Gastroesophageal sphincter (tissue), 4 donors: ENCODE results near the gene FAM168A. TPM values are rescaled to one million over a fixed set of nuclear protein-coding genes. Genes with fewer than 3 reads are reported as not detected.

Experiments
- ATAC-seq: fragments of 150-250 bp; one replicate; pipeline ENCODE4 v1.9.1; 2016; ENCODE audit warnings: mild to moderate bottlenecking, moderate library complexity
- H3K27ac ChIP-seq, 4 donors: fragments of 200-600 bp; sonication (generic) in 3 of 4; 1 replicate in 3 of 4; 2 replicates in 1 of 4; pipeline ENCODE4 v1.5.1; 2016 to 2019
- H3K27me3 ChIP-seq: fragments of 200-600 bp; sonication (generic); one replicate; pipeline ENCODE4 v1.5.1; 2019
- H3K36me3 ChIP-seq, 2 donors: fragments of 200-600 bp; sonication (generic); one replicate each; pipeline ENCODE4 v1.5.1; 2019; ENCODE audit warnings: control low read depth in 1 of 2
- H3K4me1 ChIP-seq, 3 donors: fragments of 200-600 bp; sonication (generic); 1 replicate in 2 of 3; 2 replicates in 1 of 3; pipeline ENCODE4 v1.5.1; 2016 to 2019; ENCODE audit warnings: control low read depth in 2 of 3
- H3K4me3 ChIP-seq, 2 donors: fragments of 200-600 bp; sonication (generic); one replicate each; pipeline ENCODE4 v1.5.1; 2019; ENCODE audit warnings: mild to moderate bottlenecking in 1 of 2, moderate library complexity in 1 of 2
- H3K9me3 ChIP-seq, 3 donors: fragments of 200-600 bp; sonication (generic); one replicate each; pipeline ENCODE4 v1.5.1; 2017 to 2019; ENCODE audit warnings: control low read depth in 2 of 3
- EP300 ChIP-seq: sonication (generic); formaldehyde crosslinking; IDR thresholded peaks from one replicate; pipeline ENCODE4 v1.6.1; 2017; ENCODE audit warnings: antibody characterized with exemption, mild to moderate bottlenecking
- POLR2A ChIP-seq, 2 donors: fragments of 450-650 bp; IDR thresholded peaks; one replicate each; pipeline ENCODE4 v1.6.1; 2017; ENCODE audit warnings: antibody characterized with exemption in 2 of 2, mild to moderate bottlenecking in 2 of 2, moderate library complexity in 1 of 2
- POLR2AphosphoS5 ChIP-seq: sonication (generic); formaldehyde crosslinking; IDR thresholded peaks from one replicate; pipeline ENCODE4 v1.6.1; 2017; ENCODE audit warnings: antibody characterized with exemption
- WGBS, 2 donors: methylation state at CpG; one replicate each; pipeline ENCODE4 v1.1.5; 2018; ENCODE audit warnings: low coverage in 1 of 2; 5-methylcytosine and 5-hydroxymethylcytosine counted together
- total RNA-seq, 4 donors: library from RNA; depleted of rRNA; stranded (reverse); fragments of >200 nt; gene quantifications; one replicate each; pipeline ENCODE4 v1.1.0, GENCODE V29; 2016
- TF ChIP-seq, protein P1 (sequence below), 4 experiments: fragments of 200-600 bp in 2 of 4; fragments of 450-650 bp in 2 of 4; sonication (generic) in 1 of 4; IDR thresholded peaks; one replicate each; pipeline ENCODE4 v1.5.1; 2017 to 2019; ENCODE audit warnings: antibody characterized with exemption in 4 of 4, mild to moderate bottlenecking in 2 of 4, moderate library complexity in 2 of 4

FAM168A gene
- total RNA-seq, 4 donors from 2014 or later, result 27.5 to 51.8 (median 42.0) TPM

DNA sequence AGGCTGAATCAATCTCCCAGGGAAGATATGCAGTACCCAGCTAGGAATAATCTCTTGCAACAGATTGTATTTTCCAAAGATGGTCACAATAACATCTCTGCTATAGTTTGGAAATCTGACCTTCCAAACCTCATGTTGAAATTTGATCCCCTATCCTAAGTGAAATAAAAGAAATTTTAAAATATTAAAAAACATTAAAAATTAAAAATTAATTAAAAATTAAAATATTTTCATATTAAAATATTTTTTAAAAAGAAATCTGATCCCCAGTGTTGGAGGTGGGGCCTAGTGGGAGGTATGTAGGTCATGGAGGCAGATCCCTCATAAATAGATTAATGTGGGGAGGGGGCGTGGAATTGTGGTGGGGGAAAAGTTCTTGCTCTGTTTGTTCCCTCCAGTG lies 79.7 kb downstream of the FAM168A start:
- Histone ChIP-seq H3K27ac (no peak overlapping the region), H3K36me3 (peaks cover 0 to 4% of the 10 kb centered on the region in 2 donors), H3K27me3 (no peaks in the 10 kb centered on the region), H3K4me3 (no peak overlapping the region), H3K9me3 (no peaks in the 10 kb centered on the region), H3K4me1 (no peaks in the 10 kb centered on the region)
- no peak for TF ChIP-seq POLR2AphosphoS5
- no peak for TF ChIP-seq EP300
- TF ChIP-seq POLR2A (IDR thresholded peaks at IDR 0.05), result no peak
- TF ChIP-seq, protein P1, sequence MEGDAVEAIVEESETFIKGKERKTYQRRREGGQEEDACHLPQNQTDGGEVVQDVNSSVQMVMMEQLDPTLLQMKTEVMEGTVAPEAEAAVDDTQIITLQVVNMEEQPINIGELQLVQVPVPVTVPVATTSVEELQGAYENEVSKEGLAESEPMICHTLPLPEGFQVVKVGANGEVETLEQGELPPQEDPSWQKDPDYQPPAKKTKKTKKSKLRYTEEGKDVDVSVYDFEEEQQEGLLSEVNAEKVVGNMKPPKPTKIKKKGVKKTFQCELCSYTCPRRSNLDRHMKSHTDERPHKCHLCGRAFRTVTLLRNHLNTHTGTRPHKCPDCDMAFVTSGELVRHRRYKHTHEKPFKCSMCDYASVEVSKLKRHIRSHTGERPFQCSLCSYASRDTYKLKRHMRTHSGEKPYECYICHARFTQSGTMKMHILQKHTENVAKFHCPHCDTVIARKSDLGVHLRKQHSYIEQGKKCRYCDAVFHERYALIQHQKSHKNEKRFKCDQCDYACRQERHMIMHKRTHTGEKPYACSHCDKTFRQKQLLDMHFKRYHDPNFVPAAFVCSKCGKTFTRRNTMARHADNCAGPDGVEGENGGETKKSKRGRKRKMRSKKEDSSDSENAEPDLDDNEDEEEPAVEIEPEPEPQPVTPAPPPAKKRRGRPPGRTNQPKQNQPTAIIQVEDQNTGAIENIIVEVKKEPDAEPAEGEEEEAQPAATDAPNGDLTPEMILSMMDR (IDR thresholded peaks at IDR 0.05), result no peak
- no peak for ATAC-seq
- 100% methylated on average over 1 of the region's 1 CpG; no CpG with 5 or more reads in 1 of the 2 donors for WGBS, 2 donors

DNA sequence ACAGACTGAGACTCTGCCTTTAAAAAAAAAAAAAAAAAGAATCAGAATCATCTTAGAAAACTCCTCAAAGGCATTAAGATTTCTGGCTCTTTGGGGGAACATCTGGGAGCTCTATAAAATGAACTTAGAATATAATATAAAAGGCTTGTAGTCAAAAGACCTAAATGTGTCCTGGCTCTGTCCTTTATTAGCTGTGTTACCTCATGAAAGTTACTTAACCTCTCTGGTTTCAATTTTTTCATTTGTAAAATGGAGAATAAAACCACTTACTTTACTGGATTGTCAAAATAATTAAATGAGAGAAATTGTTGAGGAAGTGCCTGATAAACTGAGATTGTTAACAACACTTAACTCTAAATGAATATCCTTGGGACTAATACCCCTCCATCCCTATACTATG lies 81.8 kb downstream of the FAM168A start:
- H3K36me3 ChIP-seq, result peaks cover 0 to 4% of the 10 kb centered on the region in 2 donors
- ATAC-seq, result no peak
- H3K4me1 ChIP-seq, result no peaks in the 10 kb centered on the region
- no peaks in the 10 kb centered on the region for H3K9me3 ChIP-seq
- no peak for TF ChIP-seq POLR2A (IDR thresholded peaks at IDR 0.05)
- TF ChIP-seq, protein P1 (IDR thresholded peaks at IDR 0.05), result no peak
- no peak for TF ChIP-seq POLR2AphosphoS5
- TF ChIP-seq EP300, result no peak
- no peak overlapping the region for H3K27ac ChIP-seq
- H3K4me3 ChIP-seq, result no peak overlapping the region
- no peaks in the 10 kb centered on the region for H3K27me3 ChIP-seq

DNA sequence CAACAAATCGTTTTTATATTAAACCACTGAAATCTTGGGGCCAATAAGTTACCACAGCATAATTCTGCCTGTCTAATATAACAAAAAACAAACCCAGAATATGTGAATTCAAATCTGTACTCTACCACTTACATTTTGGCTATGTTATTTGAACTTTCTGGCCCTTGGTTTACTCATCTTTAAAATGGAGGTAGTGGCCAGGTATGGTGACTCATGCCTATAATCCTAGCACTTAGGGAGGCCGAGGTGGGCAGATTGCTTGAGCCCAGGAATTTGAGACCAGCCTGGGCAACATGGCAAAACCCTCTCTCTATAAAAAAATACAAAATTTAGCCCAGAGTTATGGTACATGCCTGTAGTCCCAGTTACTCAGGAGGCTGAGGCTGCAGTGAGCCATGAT lies 84.2 kb downstream of the FAM168A start:
- no peak for ATAC-seq
- H3K36me3 ChIP-seq, result peaks cover 0 to 4% of the 10 kb centered on the region in 2 donors
- no peaks in the 10 kb centered on the region for H3K4me1 ChIP-seq
- H3K27ac ChIP-seq, result no peak overlapping the region
- TF ChIP-seq EP300 (no peak), POLR2AphosphoS5 (no peak), POLR2A (IDR thresholded peaks at IDR 0.05) (no peak)
- TF ChIP-seq, protein P1 (IDR thresholded peaks at IDR 0.05), result no peak
- H3K4me3 ChIP-seq, result no peak overlapping the region
- H3K27me3 ChIP-seq, result no peaks in the 10 kb centered on the region
- WGBS, 2 donors, result 69 to 75% methylated on average over 2 of the region's 2 CpGs
- H3K9me3 ChIP-seq, result no peaks in the 10 kb centered on the region

DNA sequence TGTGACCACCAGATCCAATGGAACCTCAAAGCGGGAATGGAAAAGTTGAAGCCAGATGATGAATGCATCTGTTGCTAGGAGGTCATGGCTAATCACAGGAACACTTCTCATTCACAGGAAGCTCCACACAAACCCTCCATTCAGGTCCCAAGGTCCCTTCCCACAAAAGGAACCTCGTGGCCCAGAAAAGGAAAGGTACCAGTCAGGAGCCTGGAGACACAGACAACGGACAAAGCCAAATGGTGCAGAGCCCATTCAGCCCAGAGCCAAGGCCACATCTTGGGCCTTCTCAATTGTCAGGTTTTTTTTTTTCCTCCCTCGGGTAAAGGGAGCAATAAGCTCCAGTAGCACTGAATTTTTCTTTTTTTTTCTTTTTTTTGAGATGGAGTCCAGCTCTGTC lies 87.0 kb downstream of the FAM168A start:
- Histone ChIP-seq H3K27me3 (no peaks in the 10 kb centered on the region), H3K9me3 (no peaks in the 10 kb centered on the region), H3K36me3 (peaks cover 0 to 4% of the 10 kb centered on the region in 2 donors), H3K4me1 (no peaks in the 10 kb centered on the region), H3K27ac (no peak overlapping the region), H3K4me3 (no peak overlapping the region)
- no peak for ATAC-seq
- no peak for TF ChIP-seq EP300
- WGBS, 2 donors, result 75% methylated on average over 1 to 4 of the region's 4 CpGs

DNA sequence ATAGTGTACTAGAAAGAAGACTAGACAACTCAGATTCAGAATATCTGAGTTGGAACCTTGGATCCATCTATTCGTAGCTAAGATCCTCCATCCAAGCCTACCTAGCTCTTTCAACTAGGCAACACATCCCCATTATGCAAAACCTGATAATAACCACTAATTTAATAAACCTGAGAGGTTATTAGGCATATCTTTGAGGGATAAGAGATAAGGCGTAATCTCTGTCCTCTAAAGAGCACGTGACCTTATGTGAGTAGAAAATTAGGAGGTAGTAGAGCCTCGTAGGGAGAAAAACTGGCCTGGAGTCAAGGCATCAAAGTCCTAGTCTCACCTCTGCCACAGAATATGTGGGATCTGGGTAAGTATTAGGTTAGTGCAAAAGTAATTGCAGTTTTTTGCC lies 87.8 kb downstream of the FAM168A start:
- ATAC-seq, result no peak
- no peaks in the 10 kb centered on the region for H3K27me3 ChIP-seq
- WGBS, 2 donors, result 93% methylated on average over 4 of the region's 4 CpGs

More for the DNA sequence above, 87.8 kb downstream of the FAM168A start:
- no peak for TF ChIP-seq POLR2A (IDR thresholded peaks at IDR 0.05)
- no peak for TF ChIP-seq POLR2AphosphoS5
- no peak for TF ChIP-seq EP300
- TF ChIP-seq, protein P1 (IDR thresholded peaks at IDR 0.05), result no peak
- no peaks in the 10 kb centered on the region for H3K9me3 ChIP-seq
- H3K4me3 ChIP-seq, result no peak overlapping the region
- H3K36me3 ChIP-seq, result peaks cover 0 to 4% of the 10 kb centered on the region in 2 donors
- no peak overlapping the region for H3K27ac ChIP-seq
- no peaks in the 10 kb centered on the region for H3K4me1 ChIP-seq
